Activated gamma-delta T cell treated with Interleukin-2 at 50 U/mL for 16 hours (primary cell): Measurements from ENCODE around the gene SLC35A2.

Experiments used
- DNase-seq: peaks from one replicate; pipeline ENCODE4 v3.0.0-alpha.2; 2020

The SLC35A2 gene

GRCh38 chrX:48911412-48912182 lies at the start of gene SLC35A2:
SLC35A2 (minus strand) TSS chrX:48911646; CDS start chrX:48911636, 10 bp downstream.
- DNase-seq = peak; percentile 84

- no peak for DNase-seq
Observed at GRCh38 chrX:48960291-48960690, 48.8 kb upstream of the SLC35A2 start.

- DNase-seq = no peak
Observed at GRCh38 chrX:48958635-48959094, 47.2 kb upstream of the SLC35A2 start.

- peak; percentile 90 for DNase-seq
Observed at GRCh38 chrX:48957827-48958634, 46.6 kb upstream of the SLC35A2 start.

GRCh38 chrX:48957477-48957826 lies 46.0 kb upstream of the SLC35A2 start, which contains the start of gene OTUD5:
OTUD5 (minus strand) TSS chrX:48957607; CDS start chrX:48957570, 37 bp downstream.
- DNase-seq = peak; percentile 76

GRCh38 chrX:48956728-48957414 lies 45.4 kb upstream of the SLC35A2 start:
- peak; percentile 41 for DNase-seq

GRCh38 chrX:48948589-48948988 lies 37.1 kb upstream of the SLC35A2 start:
- no peak for DNase-seq

GRCh38 chrX:48945517-48946348 lies 34.3 kb upstream of the SLC35A2 start:
- DNase-seq = peak; percentile 58

- no peak for DNase-seq
Observed at GRCh38 chrX:48942895-48943294, 31.4 kb upstream of the SLC35A2 start.

- DNase-seq = no peak
Observed at GRCh38 chrX:48940404-48940955, 29.0 kb upstream of the SLC35A2 start.

- no peak for DNase-seq
Observed at GRCh38 chrX:48939524-48940228, 28.2 kb upstream of the SLC35A2 start.

- peak; percentile 39 for DNase-seq
Observed at GRCh38 chrX:48938721-48939425, 27.4 kb upstream of the SLC35A2 start.

GRCh38 chrX:48937054-48937907 lies 25.8 kb upstream of the SLC35A2 start:
- DNase-seq = peak; percentile 92

- DNase-seq = no peak
Observed at GRCh38 chrX:48936429-48937053, 25.1 kb upstream of the SLC35A2 start.

- no peak for DNase-seq
Observed at GRCh38 chrX:48935301-48935670, 23.8 kb upstream of the SLC35A2 start.

GRCh38 chrX:48934581-48935300 lies 23.3 kb upstream of the SLC35A2 start:
- no peak for DNase-seq

GRCh38 chrX:48933757-48934156 lies 22.3 kb upstream of the SLC35A2 start:
- no peak for DNase-seq

- no peak for DNase-seq
Observed at GRCh38 chrX:48927736-48928382, 16.4 kb upstream of the SLC35A2 start.
